ENCODE measurements around the gene PDAP1. TPM values are rescaled to one million over a fixed set of nuclear protein-coding genes. Genes with fewer than 3 reads are reported as not detected.
A peak's percentile ranks its signal among the peaks of the same experiment; 100 is the strongest.

Gene PDAP1
- total and polyA plus RNA-seq, 9 of the 15 experiments (the other 6 are each of a cell fraction or from before 2014, with no cell fraction given): 10.2 to 315 (median 129) TPM

GRCh38 chr7:99365318-99366141 is 42.9 kb downstream of the PDAP1 start (continued):
- no peak for TF ChIP-seq ELF4 (CRISPR knock-in tag; IDR thresholded peaks at IDR 0.05)
- TF ChIP-seq JUND (IDR thresholded peaks at IDR 0.05; ENCODE audit: borderline replicate concordance, low read depth, low read length): 0 out of 2 replicates have a peak, but pooled peaks have one; percentile 15
- TF ChIP-seq JUND (tag; IDR thresholded peaks at IDR 0.05; ENCODE audit: borderline replicate concordance, low read depth, low read length): no peak; the same call in 2 of the 3 replicates
- TF ChIP-seq SUPT5H (IDR thresholded peaks at IDR 0.05): no peak
- TF ChIP-seq ARID2 (IDR thresholded peaks at IDR 0.05): peak; percentile 54; the same call in 1 of the 2 replicates
- TF ChIP-seq HEY1 (CRISPR knock-in tag; IDR thresholded peaks at IDR 0.05; ENCODE audit: borderline replicate concordance): no peak
- no peak for TF ChIP-seq FOXP4 (CRISPR knock-in tag; IDR thresholded peaks at IDR 0.05; ENCODE audit: borderline replicate concordance)
- no peak for TF ChIP-seq KHSRP (IDR thresholded peaks at IDR 0.05)
- no peak for TF ChIP-seq ZZZ3 (IDR thresholded peaks at IDR 0.05)
- no peak for TF ChIP-seq ZFP36 (IDR thresholded peaks at IDR 0.05; ENCODE audit: low read depth, low read length, partially characterized antibody)
- TF ChIP-seq KDM5B (IDR thresholded peaks at IDR 0.05; ENCODE audit: insufficient replicate concordance, low read depth, low read length): no peak
- TF ChIP-seq SMC3 (conservative IDR thresholded peaks at IDR 0.05; ENCODE audit: insufficient read depth, low read depth, low read length): peak; percentile 64
- no peak for TF ChIP-seq XRCC3 (IDR thresholded peaks at IDR 0.05)
- no peak for TF ChIP-seq TFE3 (CRISPR knock-in tag; IDR thresholded peaks at IDR 0.05)
- no peak for TF ChIP-seq FOXK2 (conservative IDR thresholded peaks at IDR 0.05 in 1 of 2, IDR thresholded peaks at IDR 0.05 in 1 of 2; ENCODE audit: low read depth in 2 of 2)
- TF ChIP-seq ZNF583 (CRISPR knock-in tag; IDR thresholded peaks at IDR 0.05): no peak
- peak; percentile 10; the same call in 1 of the 2 replicates for TF ChIP-seq TFAP4 (CRISPR knock-in tag; IDR thresholded peaks at IDR 0.05; ENCODE audit: borderline replicate concordance)
- no peak for TF ChIP-seq MAFG (tag; conservative IDR thresholded peaks at IDR 0.05)
- TF ChIP-seq RBM17 (IDR thresholded peaks at IDR 0.05; ENCODE audit: borderline replicate concordance, low read depth, low read length): no peak
- no peak for TF ChIP-seq ZNF134 (CRISPR knock-in tag; conservative IDR thresholded peaks at IDR 0.05)

Measured in K562 (cell line).